OCI-LY1 (cell line): ENCODE results near the gene HSDL1.

Experiments
- H2AFZ ChIP-seq: fragments of 200-600 bp; sonication (generic), shearing (Covaris generic); 2 replicates; pipeline ENCODE4 v1.6.0; 2014; ENCODE audit warnings: antibody characterized with exemption, mild to moderate bottlenecking, low read length
- H3F3A ChIP-seq: fragments of 200-600 bp; sonication (generic), shearing (Covaris generic); 2 replicates; pipeline ENCODE4 v1.6.0; 2014; ENCODE audit warnings: mild to moderate bottlenecking, antibody characterized with exemption, low read length, moderate library complexity; ENCODE audit not compliant: insufficient read depth
- H3K27ac ChIP-seq: fragments of 200-600 bp; sonication (generic); 2 replicates; pipeline ENCODE4 v1.5.1; 2014; ENCODE audit warnings: low read length, mixed run types, mild to moderate bottlenecking, low read depth; ENCODE audit not compliant: poor library complexity, severe bottlenecking
- H3K27me3 ChIP-seq: fragments of 200-600 bp; sonication (generic); 2 replicates; pipeline ENCODE4 v1.6.0; 2014; ENCODE audit warnings: antibody characterized with exemption, mild to moderate bottlenecking, low read length, moderate library complexity; ENCODE audit not compliant: insufficient read depth
- H3K36me3 ChIP-seq: fragments of 200-600 bp; sonication (generic); 2 replicates; pipeline ENCODE4 v1.6.1; 2014; ENCODE audit warnings: mild to moderate bottlenecking, antibody characterized with exemption, low read length, moderate library complexity, mixed read lengths; ENCODE audit not compliant: insufficient read depth
- H3K4me1 ChIP-seq: fragments of 200-600 bp; sonication (generic); 2 replicates; pipeline ENCODE4 v1.5.1; 2014; ENCODE audit warnings: mild to moderate bottlenecking, low read length, moderate library complexity; ENCODE audit not compliant: insufficient read depth, severe bottlenecking
- H3K4me2 ChIP-seq: fragments of 200-600 bp; sonication (generic), shearing (Covaris generic); 2 replicates; pipeline ENCODE4 v1.6.1; 2014; ENCODE audit warnings: low read length
- H3K4me3 ChIP-seq: fragments of 200-600 bp; sonication (generic); 2 replicates; pipeline ENCODE4 v1.5.1; 2014; ENCODE audit warnings: low read length, low read depth, mild to moderate bottlenecking, mixed read lengths; ENCODE audit not compliant: poor library complexity, severe bottlenecking
- H3K79me2 ChIP-seq: fragments of 200-600 bp; shearing (Covaris generic); 2 replicates; pipeline ENCODE4 v1.6.1; 2016; ENCODE audit warnings: mixed run types, low read length, mixed read lengths; ENCODE audit not compliant: insufficient read depth
- H3K9ac ChIP-seq: fragments of 200-600 bp; sonication (generic), shearing (Covaris generic); 2 replicates; pipeline ENCODE4 v1.6.1; 2014; ENCODE audit warnings: mild to moderate bottlenecking, low read length, mixed read lengths
- H3K9me2 ChIP-seq: fragments of 200-600 bp; sonication (generic), shearing (Covaris generic); 2 replicates; pipeline ENCODE4 v1.6.1; 2014; ENCODE audit warnings: low read depth, mild to moderate bottlenecking, low read length, mixed read lengths
- H3K9me3 ChIP-seq: fragments of 200-600 bp; shearing (Covaris generic); 2 replicates; pipeline ENCODE4 v1.6.1; 2014; ENCODE audit warnings: low read length, mixed read lengths
- H4K20me1 ChIP-seq: fragments of 200-600 bp; sonication (generic), shearing (Covaris generic); 2 replicates; pipeline ENCODE4 v1.6.0; 2016; ENCODE audit warnings: mild to moderate bottlenecking, low read length; ENCODE audit not compliant: insufficient read depth
- CTCF ChIP-seq: fragments of 200-600 bp; sonication (generic), shearing (Covaris generic); IDR thresholded peaks from 2 replicates; pipeline ENCODE4 v1.5.1; 2017; ENCODE audit warnings: mild to moderate bottlenecking, antibody characterized with exemption, low read length, moderate library complexity, mixed read lengths
- EZH2 ChIP-seq: fragments of 200-600 bp; sonication (generic), shearing (Covaris generic); IDR thresholded peaks from 2 replicates; pipeline ENCODE4 v1.8.0; 2017; ENCODE audit warnings: borderline replicate concordance, mixed run types, mild to moderate bottlenecking, antibody characterized with exemption, low read length, moderate library complexity, mixed read lengths

HSDL1 gene

GRCh38 chr16:84079664-84080063 lies 65.3 kb downstream of the HSDL1 start:
- Histone ChIP-seq H3F3A (no peaks in the 10 kb centered on the region), H3K9me3 (no peaks in the 10 kb centered on the region), H3K36me3 (peaks cover 92% of the 10 kb centered on the region), H3K4me2 (no peak overlapping the region), H3K4me3 (no peak overlapping the region), H3K27me3 (no peaks in the 10 kb centered on the region), H3K27ac (no peak overlapping the region), H2AFZ (no peak overlapping the region), H3K4me1 (no peaks in the 10 kb centered on the region), H4K20me1 (no peaks in the 10 kb centered on the region), H3K79me2 (no peaks in the 10 kb centered on the region), H3K9me2 (no peaks in the 10 kb centered on the region), H3K9ac (no peak overlapping the region)
- TF ChIP-seq CTCF (no peak), EZH2 (no peak)

GRCh38 chr16:84075376-84075775 lies 69.6 kb downstream of the HSDL1 start:
- Histone ChIP-seq H3K4me3 (no peak overlapping the region), H3K9me2 (no peaks in the 10 kb centered on the region), H3K4me1 (no peaks in the 10 kb centered on the region), H3K79me2 (no peaks in the 10 kb centered on the region), H3K27ac (no peak overlapping the region), H3K4me2 (no peak overlapping the region), H3F3A (no peaks in the 10 kb centered on the region), H3K9ac (no peak overlapping the region), H3K27me3 (no peaks in the 10 kb centered on the region), H3K36me3 (peaks cover 91% of the 10 kb centered on the region), H4K20me1 (no peaks in the 10 kb centered on the region), H3K9me3 (no peaks in the 10 kb centered on the region), H2AFZ (no peak overlapping the region)
- no peak for TF ChIP-seq CTCF
- no peak for TF ChIP-seq EZH2

- H3K9me3 ChIP-seq: no peaks in the 10 kb centered on the region
- H3F3A ChIP-seq: no peaks in the 10 kb centered on the region
- no peak overlapping the region for H3K4me3 ChIP-seq
- TF ChIP-seq EZH2: no peak
- TF ChIP-seq CTCF: no peak
- peaks cover 91% of the 10 kb centered on the region for H3K36me3 ChIP-seq
- no peaks in the 10 kb centered on the region for H3K4me1 ChIP-seq
- H3K9ac ChIP-seq: no peak overlapping the region
- no peaks in the 10 kb centered on the region for H4K20me1 ChIP-seq
- H3K4me2 ChIP-seq: no peak overlapping the region
- no peaks in the 10 kb centered on the region for H3K9me2 ChIP-seq
- no peak overlapping the region for H2AFZ ChIP-seq
- H3K79me2 ChIP-seq: no peaks in the 10 kb centered on the region
- H3K27me3 ChIP-seq: no peaks in the 10 kb centered on the region
- no peak overlapping the region for H3K27ac ChIP-seq
Observed at GRCh38 chr16:84074721-84075120, 70.3 kb downstream of the HSDL1 start.
